Body of pancreas (tissue), 4 donors: Measurements from ENCODE around the gene GKN2.

Experiments used
- POLR2A ChIP-seq, 3 donors: fragments of 450-650 bp; IDR thresholded peaks; one replicate each; pipeline ENCODE4 v1.6.1; 2016; ENCODE audit warnings: antibody characterized with exemption in 3 of 3, mild to moderate bottlenecking in 2 of 3
- TF ChIP-seq, protein P1 (sequence below), 7 experiments: fragments of 450-650 bp in 4 of 7; fragments of 200-600 bp in 3 of 7; sonication (generic) in 3 of 7; IDR thresholded peaks; one replicate each; pipeline ENCODE4 v1.5.1; 2016 to 2019; ENCODE audit warnings: antibody characterized with exemption in 7 of 7

DNA sequence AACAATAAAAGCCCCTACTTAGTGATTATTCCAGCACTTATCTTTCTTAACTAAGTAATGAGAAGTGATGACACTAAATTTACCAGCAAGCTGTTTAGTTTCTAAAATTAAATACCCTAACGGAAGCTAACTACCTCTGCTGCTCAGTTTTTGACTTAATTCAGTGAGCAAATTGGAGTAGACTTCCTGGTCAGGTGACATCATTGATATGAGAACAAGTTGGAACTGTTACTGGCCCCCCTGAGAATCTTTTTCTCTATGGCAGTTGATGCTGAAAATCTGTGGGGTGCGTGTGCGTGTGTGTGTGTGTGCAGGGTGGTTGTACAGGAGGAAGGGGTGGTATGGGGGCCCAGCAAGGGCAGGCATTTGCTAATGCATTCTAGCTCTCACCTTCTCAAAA is 46.0 kb downstream of the GKN2 start:
- TF ChIP-seq, protein P1, sequence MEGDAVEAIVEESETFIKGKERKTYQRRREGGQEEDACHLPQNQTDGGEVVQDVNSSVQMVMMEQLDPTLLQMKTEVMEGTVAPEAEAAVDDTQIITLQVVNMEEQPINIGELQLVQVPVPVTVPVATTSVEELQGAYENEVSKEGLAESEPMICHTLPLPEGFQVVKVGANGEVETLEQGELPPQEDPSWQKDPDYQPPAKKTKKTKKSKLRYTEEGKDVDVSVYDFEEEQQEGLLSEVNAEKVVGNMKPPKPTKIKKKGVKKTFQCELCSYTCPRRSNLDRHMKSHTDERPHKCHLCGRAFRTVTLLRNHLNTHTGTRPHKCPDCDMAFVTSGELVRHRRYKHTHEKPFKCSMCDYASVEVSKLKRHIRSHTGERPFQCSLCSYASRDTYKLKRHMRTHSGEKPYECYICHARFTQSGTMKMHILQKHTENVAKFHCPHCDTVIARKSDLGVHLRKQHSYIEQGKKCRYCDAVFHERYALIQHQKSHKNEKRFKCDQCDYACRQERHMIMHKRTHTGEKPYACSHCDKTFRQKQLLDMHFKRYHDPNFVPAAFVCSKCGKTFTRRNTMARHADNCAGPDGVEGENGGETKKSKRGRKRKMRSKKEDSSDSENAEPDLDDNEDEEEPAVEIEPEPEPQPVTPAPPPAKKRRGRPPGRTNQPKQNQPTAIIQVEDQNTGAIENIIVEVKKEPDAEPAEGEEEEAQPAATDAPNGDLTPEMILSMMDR (IDR thresholded peaks at IDR 0.05), result no peak
- TF ChIP-seq POLR2A (IDR thresholded peaks at IDR 0.05), result no peak
